ENCODE measurements around the gene SPOCK1. TPM values are rescaled to one million over a fixed set of nuclear protein-coding genes. Genes with fewer than 3 reads are reported as not detected.
A peak's percentile ranks its signal among the peaks of the same experiment; 100 is the strongest.
"Not testable (repeated sequence)": the region's sequence is repeated elsewhere in the genome, so short reads cannot be mapped to it uniquely, and the experiment has no call there.

SPOCK1 gene
- total and polyA plus RNA-seq, 4 donors, result 4.5 to 67.8 (median 27.0) TPM

DNA sequence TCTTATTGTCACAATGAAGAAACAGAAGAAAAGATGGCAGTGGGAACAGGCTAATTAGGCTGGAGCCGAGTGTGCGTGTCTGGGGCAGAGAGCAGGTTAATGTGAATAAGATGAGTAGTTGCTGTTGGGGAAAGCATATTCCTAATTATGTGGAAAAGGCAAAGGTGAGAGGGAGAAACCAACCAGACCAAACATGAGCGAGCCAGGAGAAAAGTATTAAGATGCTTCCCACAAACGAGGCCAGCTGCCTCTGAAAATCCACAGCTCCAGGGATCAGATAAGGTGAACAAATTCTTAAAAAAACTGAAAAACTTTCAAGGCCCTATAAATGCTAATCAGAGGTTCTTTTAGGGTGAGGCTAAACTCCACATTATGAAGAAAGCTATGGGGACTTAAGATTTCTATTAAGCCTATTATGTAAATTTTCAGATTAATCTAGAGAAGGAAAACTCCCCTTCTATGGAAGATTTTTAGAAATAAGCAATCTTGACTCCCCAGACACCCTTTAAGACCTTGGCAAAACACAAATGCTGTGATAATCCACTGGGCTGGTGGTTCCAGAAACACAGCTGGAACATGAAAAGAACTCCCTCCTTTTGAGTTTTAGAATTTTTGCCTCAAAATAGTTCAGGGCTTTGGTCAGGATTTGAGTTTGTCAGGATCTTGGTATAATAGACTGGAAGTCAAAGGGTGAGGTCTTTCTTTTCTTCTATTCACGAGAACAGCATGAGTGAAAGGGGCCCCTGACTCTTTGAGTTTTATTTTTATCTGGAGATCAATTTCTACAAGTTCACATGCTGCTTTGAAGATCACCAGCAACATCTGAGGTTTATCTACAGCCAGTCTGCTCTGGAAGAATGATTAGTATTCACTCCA lies 238.1 kb downstream of the SPOCK1 start:
- DNase-seq, result no peak

DNA sequence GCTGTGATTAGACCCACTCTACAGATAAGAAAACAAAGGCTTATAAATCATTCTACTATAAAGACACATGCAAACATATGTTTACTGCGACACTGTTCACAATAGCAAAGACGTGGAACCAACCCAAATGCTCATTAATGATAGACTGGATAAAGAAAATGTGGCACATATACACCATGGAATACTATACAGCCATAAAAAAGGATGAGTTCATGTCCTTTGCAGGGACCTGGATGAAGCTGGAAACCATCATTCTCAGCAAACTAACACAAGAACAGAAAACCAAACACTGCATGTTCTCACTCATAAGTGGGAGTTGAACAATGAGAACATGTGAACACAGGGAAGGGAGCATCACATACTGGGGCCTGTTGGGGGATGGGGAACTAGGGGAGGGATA lies 240.0 kb downstream of the SPOCK1 start:
- H3K9me3 ChIP-seq (ENCODE audit: control insufficient read depth, low read length); H3K36me3 ChIP-seq (ENCODE audit: control insufficient read depth in 1 of 2, insufficient read depth in 2 of 2, low read length in 1 of 2); ATAC-seq (ENCODE audit: low FRiP score); H3K4me3 ChIP-seq (ENCODE audit: low read length in 2 of 2); H3K27me3 ChIP-seq (ENCODE audit: control insufficient read depth in 1 of 2, insufficient read depth in 2 of 2, low read length in 1 of 2); DNase-seq; intact Hi-C loops (cut with DNase I); H3K4me1 ChIP-seq (ENCODE audit: control insufficient read depth in 1 of 2, insufficient read depth in 2 of 2, low read length in 2 of 2); H3K27ac ChIP-seq (ENCODE audit: low read depth in 1 of 2, low read length in 2 of 2): not testable (repeated sequence)
- 89 to 91% methylated on average over 2 of the region's 2 CpGs for WGBS, 2 donors

More for the DNA sequence above, 238.1 kb downstream of the SPOCK1 start:
- Histone ChIP-seq H3K4me3 (ENCODE audit: low read length in 2 of 2) (no peak overlapping the region), H3K27me3 (ENCODE audit: control insufficient read depth in 1 of 2, insufficient read depth in 2 of 2, low read length in 1 of 2) (no peaks in the 10 kb centered on the region), H3K36me3 (ENCODE audit: control insufficient read depth in 1 of 2, insufficient read depth in 2 of 2, low read length in 1 of 2) (no peaks in the 10 kb centered on the region), H3K9me3 (ENCODE audit: control insufficient read depth, low read length) (no peaks in the 10 kb centered on the region), H3K4me1 (ENCODE audit: control insufficient read depth in 1 of 2, insufficient read depth in 2 of 2, low read length in 2 of 2) (peaks cover 0 to 6% of the 10 kb centered on the region in 2 donors), H3K27ac (ENCODE audit: low read depth in 1 of 2, low read length in 2 of 2) (no peak overlapping the region)
- 68 to 71% methylated on average over 5 of the region's 5 CpGs for WGBS, 2 donors
- ATAC-seq (ENCODE audit: low FRiP score), result no peak
- intact Hi-C loops (cut with DNase I), result no loop called here

DNA sequence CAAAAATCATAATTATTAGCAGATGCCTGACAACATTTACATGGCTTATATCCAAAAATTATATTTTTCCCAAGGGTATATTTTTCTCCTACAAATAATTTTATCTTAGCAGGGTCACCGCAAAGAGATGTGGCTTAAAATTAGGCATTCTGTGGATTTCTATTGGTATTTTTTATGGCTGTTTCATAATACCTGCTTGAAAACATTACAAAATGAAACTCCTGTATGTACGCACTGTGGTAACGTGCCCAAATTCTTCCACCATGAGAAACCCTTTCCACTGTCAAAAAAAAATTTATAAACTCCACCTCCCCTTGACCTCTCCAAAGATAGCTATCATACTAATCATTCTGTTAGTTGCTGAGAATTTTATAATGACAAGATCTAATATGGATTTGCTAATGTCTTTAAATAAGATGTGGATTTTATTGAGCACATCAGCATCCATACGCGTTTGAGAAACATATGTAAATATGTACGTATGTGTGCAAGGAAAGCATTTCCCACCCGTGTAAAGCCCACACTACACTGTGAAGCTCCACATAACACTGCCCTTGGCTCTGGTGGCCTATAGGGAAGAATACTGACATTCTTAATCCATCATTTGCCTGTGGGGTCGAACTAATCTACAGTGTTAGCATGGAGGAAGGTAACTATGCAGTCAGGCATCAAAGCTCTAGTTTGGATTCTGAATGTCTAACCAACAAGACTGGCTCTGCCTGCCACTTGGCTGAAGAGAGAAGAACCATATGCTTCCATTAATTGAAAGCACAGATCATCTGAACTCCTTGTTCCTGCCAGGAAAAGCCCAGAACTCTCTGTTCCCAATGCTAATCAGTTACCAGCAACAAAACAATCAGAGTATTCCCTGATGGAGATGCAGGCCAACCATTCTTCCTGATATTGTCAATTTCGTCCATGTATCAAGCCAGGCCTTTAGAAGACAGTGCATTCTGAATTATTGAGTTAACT lies 244.7 kb downstream of the SPOCK1 start:
- WGBS, 2 donors, result 61 to 69% methylated on average over 9 of the region's 9 CpGs
- intact Hi-C loops (cut with DNase I), result no loop called here
- Histone ChIP-seq H3K27me3 (ENCODE audit: control insufficient read depth in 1 of 2, insufficient read depth in 2 of 2, low read length in 1 of 2) (no peaks in the 10 kb centered on the region), H3K4me3 (ENCODE audit: low read length in 2 of 2) (no peak overlapping the region), H3K36me3 (ENCODE audit: control insufficient read depth in 1 of 2, insufficient read depth in 2 of 2, low read length in 1 of 2) (no peaks in the 10 kb centered on the region), H3K9me3 (ENCODE audit: control insufficient read depth, low read length) (no peaks in the 10 kb centered on the region), H3K4me1 (ENCODE audit: control insufficient read depth in 1 of 2, insufficient read depth in 2 of 2, low read length in 2 of 2) (peaks cover 0 to 5% of the 10 kb centered on the region in 2 donors), H3K27ac (ENCODE audit: low read depth in 1 of 2, low read length in 2 of 2) (no peak overlapping the region)
- ATAC-seq (ENCODE audit: low FRiP score), result peak; percentile 69
- no peak for DNase-seq

DNA sequence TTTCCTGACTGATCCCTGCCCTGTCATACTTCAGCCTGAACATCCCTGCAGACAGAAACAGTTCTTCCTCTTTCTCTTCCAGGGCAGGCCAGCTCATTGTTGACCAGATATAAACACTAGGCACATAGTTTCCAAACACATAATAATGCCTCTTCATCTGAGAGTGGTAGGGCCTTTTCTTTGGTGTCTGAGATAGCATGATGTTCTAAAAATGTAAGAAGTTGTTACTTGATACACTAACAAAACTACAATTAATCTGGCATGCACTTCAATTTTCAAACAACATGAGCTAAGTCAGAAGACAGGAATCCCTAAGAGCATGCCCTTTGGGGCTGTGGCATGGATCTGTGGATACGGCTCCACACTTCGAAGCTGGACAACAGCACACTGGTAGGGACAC lies 246.6 kb downstream of the SPOCK1 start:
- Histone ChIP-seq H3K27me3 (ENCODE audit: control insufficient read depth in 1 of 2, insufficient read depth in 2 of 2, low read length in 1 of 2) (no peaks in the 10 kb centered on the region), H3K4me1 (ENCODE audit: control insufficient read depth in 1 of 2, insufficient read depth in 2 of 2, low read length in 2 of 2) (peaks cover 0 to 5% of the 10 kb centered on the region in 2 donors), H3K4me3 (ENCODE audit: low read length in 2 of 2) (no peak overlapping the region), H3K36me3 (ENCODE audit: control insufficient read depth in 1 of 2, insufficient read depth in 2 of 2, low read length in 1 of 2) (no peaks in the 10 kb centered on the region), H3K27ac (ENCODE audit: low read depth in 1 of 2, low read length in 2 of 2) (no peak overlapping the region), H3K9me3 (ENCODE audit: control insufficient read depth, low read length) (no peaks in the 10 kb centered on the region)
- WGBS, 2 donors, result 90 to 97% methylated on average over 2 of the region's 2 CpGs
- DNase-seq (no peak), ATAC-seq (ENCODE audit: low FRiP score) (no peak)
- intact Hi-C loops (cut with DNase I), result no loop called here

DNA sequence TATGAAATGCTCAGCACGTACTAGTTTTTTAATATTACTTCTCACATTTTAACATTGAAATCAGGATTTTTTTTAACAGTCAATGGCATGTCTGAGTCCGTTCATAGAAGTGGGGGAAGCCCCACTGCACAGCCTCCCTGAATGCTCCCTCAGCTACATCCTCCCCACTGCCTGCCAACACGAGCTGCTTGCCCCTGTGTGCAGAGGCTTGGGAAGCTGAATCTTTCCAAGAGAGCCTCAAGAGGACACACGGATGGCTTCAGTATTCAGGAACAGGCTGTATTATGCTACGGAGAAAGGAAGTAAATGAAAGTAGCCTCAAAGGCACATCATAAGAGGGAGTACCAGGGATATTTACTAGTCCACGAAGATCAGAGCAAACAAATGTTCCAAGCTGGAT lies 248.7 kb downstream of the SPOCK1 start:
- ATAC-seq (ENCODE audit: low FRiP score) (no peak), DNase-seq (no peak)
- no peaks in the 10 kb centered on the region for H3K9me3 ChIP-seq (ENCODE audit: control insufficient read depth, low read length)

DNA sequence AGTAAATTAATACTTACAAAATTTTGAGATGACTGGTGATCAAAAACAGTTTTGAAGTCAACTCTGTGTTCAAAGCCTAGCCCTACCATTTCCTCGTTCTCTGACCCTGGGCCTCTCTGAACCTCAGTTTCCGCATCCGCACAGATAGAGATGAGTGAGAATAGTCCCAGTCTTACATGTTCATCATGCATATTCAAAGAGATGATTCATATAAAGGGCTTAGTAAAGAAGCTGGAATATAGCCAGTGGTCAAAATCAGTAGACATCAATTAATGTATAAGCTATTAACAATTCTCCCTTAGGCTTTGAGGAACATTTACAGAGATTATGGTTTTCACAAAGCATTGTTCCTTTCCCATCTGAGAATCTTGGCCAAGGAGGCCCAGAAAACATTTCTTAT lies 250.6 kb downstream of the SPOCK1 start:
- no peak for DNase-seq
- no peaks in the 10 kb centered on the region for H3K4me1 ChIP-seq (ENCODE audit: control insufficient read depth in 1 of 2, insufficient read depth in 2 of 2, low read length in 2 of 2)
- no peak for ATAC-seq (ENCODE audit: low FRiP score)
- no peaks in the 10 kb centered on the region for H3K27me3 ChIP-seq (ENCODE audit: control insufficient read depth in 1 of 2, insufficient read depth in 2 of 2, low read length in 1 of 2)
- no peaks in the 10 kb centered on the region for H3K9me3 ChIP-seq (ENCODE audit: control insufficient read depth, low read length)
- 97 to 98% methylated on average over 3 of the region's 3 CpGs for WGBS, 2 donors
- H3K27ac ChIP-seq (ENCODE audit: low read depth in 1 of 2, low read length in 2 of 2), result no peak overlapping the region
- no peak overlapping the region for H3K4me3 ChIP-seq (ENCODE audit: low read length in 2 of 2)
- H3K36me3 ChIP-seq (ENCODE audit: control insufficient read depth in 1 of 2, insufficient read depth in 2 of 2, low read length in 1 of 2), result no peaks in the 10 kb centered on the region
- intact Hi-C loops (cut with DNase I), result no loop called here

More for the DNA sequence above, 248.7 kb downstream of the SPOCK1 start:
- Histone ChIP-seq H3K27ac (ENCODE audit: low read depth in 1 of 2, low read length in 2 of 2) (no peak overlapping the region), H3K36me3 (ENCODE audit: control insufficient read depth in 1 of 2, insufficient read depth in 2 of 2, low read length in 1 of 2) (no peaks in the 10 kb centered on the region), H3K27me3 (ENCODE audit: control insufficient read depth in 1 of 2, insufficient read depth in 2 of 2, low read length in 1 of 2) (no peaks in the 10 kb centered on the region), H3K4me3 (ENCODE audit: low read length in 2 of 2) (no peak overlapping the region), H3K4me1 (ENCODE audit: control insufficient read depth in 1 of 2, insufficient read depth in 2 of 2, low read length in 2 of 2) (peaks cover 0 to 5% of the 10 kb centered on the region in 2 donors)
- 77 to 78% methylated on average over 6 of the region's 6 CpGs for WGBS, 2 donors
- intact Hi-C loops (cut with DNase I), result no loop called here

DNA sequence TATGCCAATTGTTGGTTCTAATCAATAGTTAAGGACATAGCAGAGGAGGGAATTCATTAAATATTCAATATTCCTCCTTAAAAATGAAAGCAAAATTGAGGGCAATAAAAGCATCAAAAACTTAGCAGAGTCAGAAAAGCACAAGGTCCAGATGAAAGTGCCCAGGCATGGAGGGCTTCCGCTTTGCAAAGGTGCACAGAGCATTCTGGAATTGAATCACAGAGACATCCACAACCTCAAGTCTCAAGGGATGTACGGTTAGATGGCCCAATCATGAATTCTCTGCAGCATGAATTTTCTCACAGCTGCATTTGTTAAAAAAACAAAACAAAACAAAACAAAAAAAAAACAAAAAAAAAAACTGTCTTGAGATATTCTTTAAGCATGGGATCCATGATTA lies 253.7 kb downstream of the SPOCK1 start:
- intact Hi-C loops (cut with DNase I), result no loop called here
- Histone ChIP-seq H3K36me3 (ENCODE audit: control insufficient read depth in 1 of 2, insufficient read depth in 2 of 2, low read length in 1 of 2) (no peaks in the 10 kb centered on the region), H3K27ac (ENCODE audit: low read depth in 1 of 2, low read length in 2 of 2) (no peak overlapping the region), H3K4me3 (ENCODE audit: low read length in 2 of 2) (no peak overlapping the region), H3K27me3 (ENCODE audit: control insufficient read depth in 1 of 2, insufficient read depth in 2 of 2, low read length in 1 of 2) (no peaks in the 10 kb centered on the region), H3K4me1 (ENCODE audit: control insufficient read depth in 1 of 2, insufficient read depth in 2 of 2, low read length in 2 of 2) (no peaks in the 10 kb centered on the region), H3K9me3 (ENCODE audit: control insufficient read depth, low read length) (no peaks in the 10 kb centered on the region)
- ATAC-seq (ENCODE audit: low FRiP score) (no peak), DNase-seq (no peak)
- 89 to 95% methylated on average over 2 of the region's 2 CpGs for WGBS, 2 donors

DNA sequence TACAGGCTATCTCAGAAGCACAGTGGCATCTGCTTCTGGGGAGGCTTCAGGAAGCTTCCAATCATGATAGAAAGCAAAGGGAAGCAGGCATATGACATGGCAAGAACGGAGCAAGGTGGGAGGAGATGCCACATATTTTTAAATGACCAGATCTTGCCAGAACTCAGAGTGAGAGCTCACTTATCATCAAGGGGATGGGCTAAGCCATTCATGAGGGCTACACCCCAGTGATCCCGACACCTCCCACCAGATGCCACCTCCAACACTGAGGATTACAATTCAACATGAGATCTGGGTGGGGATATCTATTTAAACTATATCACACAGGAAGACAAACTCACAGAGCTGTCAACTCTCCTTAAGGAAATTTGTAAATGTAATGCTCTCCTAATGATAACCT lies 258.8 kb downstream of the SPOCK1 start:
- no peak for DNase-seq
- Histone ChIP-seq H3K4me3 (ENCODE audit: low read length in 2 of 2) (no peak overlapping the region), H3K36me3 (ENCODE audit: control insufficient read depth in 1 of 2, insufficient read depth in 2 of 2, low read length in 1 of 2) (no peaks in the 10 kb centered on the region), H3K9me3 (ENCODE audit: control insufficient read depth, low read length) (peaks cover 3% of the 10 kb centered on the region), H3K4me1 (ENCODE audit: control insufficient read depth in 1 of 2, insufficient read depth in 2 of 2, low read length in 2 of 2) (no peaks in the 10 kb centered on the region), H3K27ac (ENCODE audit: low read depth in 1 of 2, low read length in 2 of 2) (no peak overlapping the region), H3K27me3 (ENCODE audit: control insufficient read depth in 1 of 2, insufficient read depth in 2 of 2, low read length in 1 of 2) (no peaks in the 10 kb centered on the region)
- no peak for ATAC-seq (ENCODE audit: low FRiP score)
- 90 to 93% methylated on average over 2 of the region's 2 CpGs for WGBS, 2 donors
- intact Hi-C loops (cut with DNase I), result no loop called here

All from aorta (tissue), 5 donors.